Neural cell (in vitro differentiated cells): ENCODE data around the gene ACTRT2. TPM values are rescaled to one million over a fixed set of nuclear protein-coding genes. Genes with fewer than 3 reads are reported as not detected.

Experiments used
- H2AFZ ChIP-seq: fragments of 200-600, 300-800 bp; sonication (generic), shearing (Covaris generic); 2 replicates; pipeline ENCODE4 v1.6.0; 2014; ENCODE audit warnings: low read depth, mild to moderate bottlenecking, antibody characterized with exemption, low read length, moderate library complexity
- H3F3A ChIP-seq: fragments of 200-600 bp; shearing (Covaris generic); 2 replicates; pipeline ENCODE4 v1.6.1; 2016; ENCODE audit warnings: mild to moderate bottlenecking, moderate library complexity, mixed read lengths, antibody characterized with exemption, low read length; ENCODE audit not compliant: insufficient read depth, poor library complexity, severe bottlenecking
- H3K27ac ChIP-seq: fragments of 200-600, 300-800 bp; sonication (generic), shearing (Covaris generic); 2 replicates; pipeline ENCODE4 v1.5.1; 2014; ENCODE audit warnings: mild to moderate bottlenecking, low read length, moderate library complexity
- H3K27me3 ChIP-seq: fragments of 300-800, 200-600 bp; sonication (generic), shearing (Covaris generic); 2 replicates; pipeline ENCODE4 v1.6.0; 2014; ENCODE audit warnings: mild to moderate bottlenecking, low read depth, low read length, moderate library complexity; ENCODE audit not compliant: insufficient read depth
- H3K36me3 ChIP-seq: fragments of 300-800, 200-600 bp; sonication (generic), shearing (Covaris generic); 2 replicates; pipeline ENCODE4 v1.5.1; 2014; ENCODE audit warnings: mild to moderate bottlenecking, antibody characterized with exemption, low read length, moderate library complexity; ENCODE audit not compliant: insufficient read depth
- H3K4me2 ChIP-seq: fragments of 300-800, 200-600 bp; sonication (generic), shearing (Covaris generic); 2 replicates; pipeline ENCODE4 v1.6.0; 2014; ENCODE audit warnings: mild to moderate bottlenecking, low read length
- H3K4me3 ChIP-seq: fragments of 300-800, 200-600 bp; sonication (generic), shearing (Covaris generic); 2 replicates; pipeline ENCODE4 v1.5.1; 2014; ENCODE audit warnings: mild to moderate bottlenecking, low read length, moderate library complexity
- H3K79me2 ChIP-seq: fragments of 200-600 bp; shearing (Covaris generic); replicated peaks from 2 replicates; pipeline ENCODE4 v1.6.0; 2014; ENCODE audit warnings: mild to moderate bottlenecking, low read length, moderate library complexity; ENCODE audit not compliant: insufficient read depth
- H3K9ac ChIP-seq: fragments of 300-800, 200-600 bp; sonication (generic), shearing (Covaris generic); 2 replicates; pipeline ENCODE4 v1.6.1; 2016; ENCODE audit warnings: mild to moderate bottlenecking, low read length, mixed read lengths
- H3K9me2 ChIP-seq: fragments of 200-600 bp; shearing (Covaris generic); 2 replicates; pipeline ENCODE4 v1.6.1; 2016; ENCODE audit warnings: mild to moderate bottlenecking, low read length, mixed read lengths; ENCODE audit not compliant: insufficient read depth
- H3K9me3 ChIP-seq: fragments of 200-600, 300-800 bp; sonication (generic), shearing (Covaris generic); 2 replicates; pipeline ENCODE4 v1.6.1; 2016; ENCODE audit warnings: mild to moderate bottlenecking, mixed run types, low read length, moderate library complexity, mixed read lengths
- H4K20me1 ChIP-seq: fragments of 200-600 bp; shearing (Covaris generic); 2 replicates; pipeline ENCODE4 v1.6.1; 2016; ENCODE audit warnings: mild to moderate bottlenecking, mixed run types; ENCODE audit not compliant: insufficient read depth
- EP300 ChIP-seq: fragments of 450-650 bp; conservative IDR thresholded peaks from 2 replicates; pipeline ENCODE4 v1.6.1; 2014; ENCODE audit warnings: antibody characterized with exemption, mild to moderate bottlenecking, moderate library complexity; ENCODE audit not compliant: poor library complexity, severe bottlenecking
- EZH2 ChIP-seq: fragments of 200-600, 300-800 bp; shearing (Covaris generic), sonication (generic); IDR thresholded peaks from 2 replicates; pipeline ENCODE4 v1.6.1; 2014; ENCODE audit warnings: antibody characterized with exemption, low read length, borderline replicate concordance, mild to moderate bottlenecking; ENCODE audit not compliant: insufficient read depth, poor library complexity, severe bottlenecking
- MXI1 ChIP-seq: fragments of 450-650 bp; conservative IDR thresholded peaks from 2 replicates; pipeline ENCODE4 v1.6.1; 2014; ENCODE audit warnings: antibody characterized with exemption, mild to moderate bottlenecking; ENCODE audit not compliant: poor library complexity, severe bottlenecking
- POLR2AphosphoS5 ChIP-seq: IDR thresholded peaks from 2 replicates; pipeline ENCODE4 v1.6.1; 2012
- RAD21 ChIP-seq: fragments of 450-650 bp; conservative IDR thresholded peaks from 2 replicates; pipeline ENCODE4 v1.6.1; 2014; ENCODE audit warnings: antibody characterized with exemption, mild to moderate bottlenecking, moderate library complexity
- SMC3 ChIP-seq: fragments of 450-650 bp; conservative IDR thresholded peaks from 2 replicates; pipeline ENCODE4 v1.6.1; 2014; ENCODE audit warnings: antibody characterized with exemption, mild to moderate bottlenecking, moderate library complexity; ENCODE audit not compliant: poor library complexity
- TAF1 ChIP-seq: IDR thresholded peaks from 2 replicates; pipeline ENCODE4 v1.6.1; 2012; ENCODE audit warnings: low read depth
- polyA plus RNA-seq: library from polyadenylated mRNA; depleted of rRNA; stranded (reverse); fragments of >200 nt; gene quantifications from 2 replicates; pipeline ENCODE4 v1.2.3, GENCODE V29; 2014
- TF ChIP-seq, protein P1 (sequence below): fragments of 450-650 bp; IDR thresholded peaks from 2 replicates; pipeline ENCODE4 v1.5.1; 2014; ENCODE audit warnings: antibody characterized with exemption, mild to moderate bottlenecking, moderate library complexity; ENCODE audit not compliant: poor library complexity, severe bottlenecking
- TF ChIP-seq, protein P2 (sequence below): IDR thresholded peaks from 2 replicates; pipeline ENCODE4 v1.6.1; 2012; ENCODE audit warnings: borderline replicate concordance

The ACTRT2 gene
- polyA plus RNA-seq, 1 donor from 2014 or later: not detected

DNA sequence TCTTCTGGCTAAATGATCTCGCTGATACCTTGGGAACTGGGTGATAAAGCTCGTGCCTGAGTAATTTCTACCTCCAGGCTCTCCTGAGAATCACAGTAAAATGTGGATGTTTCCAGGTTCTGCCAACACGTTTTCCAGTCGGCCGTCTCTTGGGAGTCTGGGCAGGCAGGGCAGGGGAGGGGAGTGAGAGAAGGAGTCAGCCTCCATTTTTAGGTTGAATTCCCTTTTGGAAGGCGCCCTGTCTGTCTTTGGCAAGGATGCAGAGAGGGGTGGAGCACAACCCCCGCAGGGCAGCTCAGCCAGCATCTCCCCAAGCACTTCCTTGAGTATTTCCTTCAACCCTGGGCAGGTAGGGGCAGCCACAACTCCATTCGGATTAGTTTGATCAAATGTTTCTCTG is 15.5 kb upstream of the ACTRT2 start:
- no peak overlapping the region for H2AFZ ChIP-seq
- TF ChIP-seq, protein P1, sequence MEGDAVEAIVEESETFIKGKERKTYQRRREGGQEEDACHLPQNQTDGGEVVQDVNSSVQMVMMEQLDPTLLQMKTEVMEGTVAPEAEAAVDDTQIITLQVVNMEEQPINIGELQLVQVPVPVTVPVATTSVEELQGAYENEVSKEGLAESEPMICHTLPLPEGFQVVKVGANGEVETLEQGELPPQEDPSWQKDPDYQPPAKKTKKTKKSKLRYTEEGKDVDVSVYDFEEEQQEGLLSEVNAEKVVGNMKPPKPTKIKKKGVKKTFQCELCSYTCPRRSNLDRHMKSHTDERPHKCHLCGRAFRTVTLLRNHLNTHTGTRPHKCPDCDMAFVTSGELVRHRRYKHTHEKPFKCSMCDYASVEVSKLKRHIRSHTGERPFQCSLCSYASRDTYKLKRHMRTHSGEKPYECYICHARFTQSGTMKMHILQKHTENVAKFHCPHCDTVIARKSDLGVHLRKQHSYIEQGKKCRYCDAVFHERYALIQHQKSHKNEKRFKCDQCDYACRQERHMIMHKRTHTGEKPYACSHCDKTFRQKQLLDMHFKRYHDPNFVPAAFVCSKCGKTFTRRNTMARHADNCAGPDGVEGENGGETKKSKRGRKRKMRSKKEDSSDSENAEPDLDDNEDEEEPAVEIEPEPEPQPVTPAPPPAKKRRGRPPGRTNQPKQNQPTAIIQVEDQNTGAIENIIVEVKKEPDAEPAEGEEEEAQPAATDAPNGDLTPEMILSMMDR: no peak
- TF ChIP-seq, protein P2, sequence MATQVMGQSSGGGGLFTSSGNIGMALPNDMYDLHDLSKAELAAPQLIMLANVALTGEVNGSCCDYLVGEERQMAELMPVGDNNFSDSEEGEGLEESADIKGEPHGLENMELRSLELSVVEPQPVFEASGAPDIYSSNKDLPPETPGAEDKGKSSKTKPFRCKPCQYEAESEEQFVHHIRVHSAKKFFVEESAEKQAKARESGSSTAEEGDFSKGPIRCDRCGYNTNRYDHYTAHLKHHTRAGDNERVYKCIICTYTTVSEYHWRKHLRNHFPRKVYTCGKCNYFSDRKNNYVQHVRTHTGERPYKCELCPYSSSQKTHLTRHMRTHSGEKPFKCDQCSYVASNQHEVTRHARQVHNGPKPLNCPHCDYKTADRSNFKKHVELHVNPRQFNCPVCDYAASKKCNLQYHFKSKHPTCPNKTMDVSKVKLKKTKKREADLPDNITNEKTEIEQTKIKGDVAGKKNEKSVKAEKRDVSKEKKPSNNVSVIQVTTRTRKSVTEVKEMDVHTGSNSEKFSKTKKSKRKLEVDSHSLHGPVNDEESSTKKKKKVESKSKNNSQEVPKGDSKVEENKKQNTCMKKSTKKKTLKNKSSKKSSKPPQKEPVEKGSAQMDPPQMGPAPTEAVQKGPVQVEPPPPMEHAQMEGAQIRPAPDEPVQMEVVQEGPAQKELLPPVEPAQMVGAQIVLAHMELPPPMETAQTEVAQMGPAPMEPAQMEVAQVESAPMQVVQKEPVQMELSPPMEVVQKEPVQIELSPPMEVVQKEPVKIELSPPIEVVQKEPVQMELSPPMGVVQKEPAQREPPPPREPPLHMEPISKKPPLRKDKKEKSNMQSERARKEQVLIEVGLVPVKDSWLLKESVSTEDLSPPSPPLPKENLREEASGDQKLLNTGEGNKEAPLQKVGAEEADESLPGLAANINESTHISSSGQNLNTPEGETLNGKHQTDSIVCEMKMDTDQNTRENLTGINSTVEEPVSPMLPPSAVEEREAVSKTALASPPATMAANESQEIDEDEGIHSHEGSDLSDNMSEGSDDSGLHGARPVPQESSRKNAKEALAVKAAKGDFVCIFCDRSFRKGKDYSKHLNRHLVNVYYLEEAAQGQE: no peak
- TF ChIP-seq EP300 (no peak), TAF1 (no peak), MXI1 (no peak), POLR2AphosphoS5 (no peak), EZH2 (no peak), SMC3 (no peak), RAD21 (no peak)
- no peaks in the 10 kb centered on the region for H3F3A ChIP-seq
- no peaks in the 10 kb centered on the region for H3K79me2 ChIP-seq
- H3K36me3 ChIP-seq: no peaks in the 10 kb centered on the region
- H3K4me3 ChIP-seq: no peak overlapping the region
- peaks cover 10% of the 10 kb centered on the region for H3K9me3 ChIP-seq
- no peak overlapping the region for H3K4me2 ChIP-seq
- no peak overlapping the region for H3K27ac ChIP-seq
- no peaks in the 10 kb centered on the region for H3K27me3 ChIP-seq
- no peaks in the 10 kb centered on the region for H4K20me1 ChIP-seq
- H3K9ac ChIP-seq: no peak overlapping the region
- H3K9me2 ChIP-seq: no peaks in the 10 kb centered on the region

DNA sequence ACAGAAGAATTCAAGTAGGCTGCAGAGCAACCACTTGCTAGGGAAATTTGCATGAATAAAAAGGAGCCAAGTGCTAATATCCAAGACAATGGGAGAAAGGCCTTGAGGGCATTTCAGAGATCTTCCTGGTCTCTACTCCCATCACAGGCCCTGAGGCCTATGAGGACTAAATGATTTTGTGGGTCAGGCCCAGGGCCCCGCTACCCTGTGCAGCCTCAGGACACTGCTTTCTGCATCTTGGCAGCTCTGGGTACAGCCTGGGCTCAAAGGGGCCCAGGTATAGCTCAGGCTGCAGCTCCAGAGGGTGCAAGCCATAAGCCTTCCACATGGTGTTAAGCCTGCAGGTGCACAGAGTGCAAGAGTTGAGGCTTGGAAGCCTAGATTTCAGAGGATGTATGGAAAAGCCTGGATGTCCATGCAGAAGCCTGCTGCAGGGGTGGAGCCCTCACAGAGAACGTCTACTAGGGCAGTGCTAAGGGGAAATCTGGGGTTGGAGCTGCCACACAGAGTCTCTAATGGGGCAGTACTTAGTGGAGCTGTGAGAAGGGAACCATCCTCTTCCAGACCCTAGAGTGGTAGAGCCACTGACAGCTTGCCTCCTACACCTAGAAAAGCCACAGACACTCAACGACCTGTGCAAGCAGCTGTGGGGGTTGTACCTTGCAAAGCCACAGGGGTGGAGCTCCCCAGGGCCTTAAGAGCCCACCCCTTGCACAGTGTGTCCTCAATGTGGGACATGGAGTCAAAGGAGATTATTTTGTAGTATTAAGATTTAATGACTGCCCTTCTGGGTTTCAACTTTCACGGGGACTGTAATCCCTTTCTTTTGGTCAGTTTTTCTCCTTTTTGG is 13.7 kb upstream of the ACTRT2 start:
- Histone ChIP-seq H2AFZ (no peak overlapping the region), H3K9me2 (no peaks in the 10 kb centered on the region), H3K4me3 (no peak overlapping the region), H3K27ac (no peak overlapping the region), H3F3A (no peaks in the 10 kb centered on the region), H3K27me3 (no peaks in the 10 kb centered on the region), H3K9me3 (peaks cover 10% of the 10 kb centered on the region), H4K20me1 (no peaks in the 10 kb centered on the region), H3K36me3 (no peaks in the 10 kb centered on the region), H3K9ac (no peak overlapping the region), H3K4me2 (no peak overlapping the region), H3K79me2 (no peaks in the 10 kb centered on the region)
- TF ChIP-seq, protein P1: no peak
- TF ChIP-seq MXI1: no peak
- no peak for TF ChIP-seq TAF1
- no peak for TF ChIP-seq SMC3
- no peak for TF ChIP-seq POLR2AphosphoS5
- no peak for TF ChIP-seq RAD21
- TF ChIP-seq, protein P2: no peak
- TF ChIP-seq EP300: no peak
- no peak for TF ChIP-seq EZH2
